ENCODE results near the gene U2AF1.
"Not testable (repeated sequence)": the region's sequence is repeated elsewhere in the genome, so short reads cannot be mapped to it uniquely, and the experiment has no call there.

DNA sequence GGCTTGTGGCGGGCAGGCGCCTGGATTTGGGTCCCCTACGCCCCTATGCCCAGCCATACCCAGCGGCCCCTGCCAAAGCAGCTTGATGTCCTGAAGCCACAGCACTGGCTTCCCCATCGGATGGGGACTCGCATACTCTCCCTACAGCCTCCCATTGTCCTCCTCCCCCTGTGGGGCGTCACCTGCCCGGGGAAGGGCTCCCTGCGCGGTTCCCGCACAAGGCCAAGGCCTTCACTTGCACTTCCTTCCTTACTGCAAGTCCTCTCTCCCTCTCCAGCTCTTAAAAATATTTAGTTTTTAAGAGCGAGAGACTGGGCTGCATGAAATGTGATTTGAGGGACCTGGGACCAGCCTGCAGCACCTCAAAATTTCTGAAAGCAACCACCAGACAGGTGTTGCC lies 40.7 kb downstream of the U2AF1 start:
- TF ChIP-seq, protein P1, sequence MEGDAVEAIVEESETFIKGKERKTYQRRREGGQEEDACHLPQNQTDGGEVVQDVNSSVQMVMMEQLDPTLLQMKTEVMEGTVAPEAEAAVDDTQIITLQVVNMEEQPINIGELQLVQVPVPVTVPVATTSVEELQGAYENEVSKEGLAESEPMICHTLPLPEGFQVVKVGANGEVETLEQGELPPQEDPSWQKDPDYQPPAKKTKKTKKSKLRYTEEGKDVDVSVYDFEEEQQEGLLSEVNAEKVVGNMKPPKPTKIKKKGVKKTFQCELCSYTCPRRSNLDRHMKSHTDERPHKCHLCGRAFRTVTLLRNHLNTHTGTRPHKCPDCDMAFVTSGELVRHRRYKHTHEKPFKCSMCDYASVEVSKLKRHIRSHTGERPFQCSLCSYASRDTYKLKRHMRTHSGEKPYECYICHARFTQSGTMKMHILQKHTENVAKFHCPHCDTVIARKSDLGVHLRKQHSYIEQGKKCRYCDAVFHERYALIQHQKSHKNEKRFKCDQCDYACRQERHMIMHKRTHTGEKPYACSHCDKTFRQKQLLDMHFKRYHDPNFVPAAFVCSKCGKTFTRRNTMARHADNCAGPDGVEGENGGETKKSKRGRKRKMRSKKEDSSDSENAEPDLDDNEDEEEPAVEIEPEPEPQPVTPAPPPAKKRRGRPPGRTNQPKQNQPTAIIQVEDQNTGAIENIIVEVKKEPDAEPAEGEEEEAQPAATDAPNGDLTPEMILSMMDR (IDR thresholded peaks at IDR 0.05; ENCODE audit: borderline replicate concordance, extremely low read depth, low read length, poor library complexity, severe bottlenecking): not testable (repeated sequence)
- TF ChIP-seq EZH2 (IDR thresholded peaks at IDR 0.05; ENCODE audit: borderline replicate concordance, low read depth, low read length, severe bottlenecking): not testable (repeated sequence)
